ENCODE measurements around the gene RPL28. TPM values are rescaled to one million over a fixed set of nuclear protein-coding genes. Genes with fewer than 3 reads are reported as not detected.
A peak's percentile ranks its signal among the peaks of the same experiment; 100 is the strongest.

RPL28 gene
- total and polyA plus RNA-seq, 2 of the 13 experiments (the other 11 are each of a cell fraction or from before 2014, with no cell fraction given), result 105 to 420 TPM

- Histone ChIP-seq H3K4me1 (ENCODE audit: insufficient read depth, low read length) (no peaks in the 10 kb centered on the region), H3K9ac (ENCODE audit: insufficient read depth, low read depth, low read length) (no peak overlapping the region), H4K20me1 (ENCODE audit: insufficient read depth, low read length) (no peaks in the 10 kb centered on the region), H3K36me3 (replicated peaks in 1 of 2; ENCODE audit: control insufficient read depth in 1 of 2, insufficient read depth in 2 of 2, low read length in 2 of 2) (no peaks in the 10 kb centered on the region), H3K4me3 (replicated peaks in 1 of 3; ENCODE audit: insufficient read depth in 1 of 3, low read depth in 2 of 3, low read length in 3 of 3) (no peak overlapping the region), H3K9me3 (ENCODE audit: low read length) (no peaks in the 10 kb centered on the region), H3K4me2 (ENCODE audit: low read depth, low read length) (no peak overlapping the region), H2AFZ (ENCODE audit: low read length) (no peak overlapping the region), H3K27me3 (ENCODE audit: control insufficient read depth in 1 of 2, insufficient read depth in 2 of 2, low read length in 2 of 2) (peaks cover 2 to 3% of the 10 kb centered on the region in 2 experiments; a peak in 1 of 5 replicates), H3K27ac (ENCODE audit: extremely low read length, insufficient read depth, low read length) (no peak overlapping the region), H3K79me2 (ENCODE audit: insufficient read depth, low read length) (no peaks in the 10 kb centered on the region)
- CTCF ChIA-PET (ENCODE audit: low intra/inter-chr PET ratio, low total read pairs), result no interaction called here
- 40% methylated on average over 1 of the region's 1 CpG for WGBS (ENCODE audit: low lambda C conversion rate)
- TF ChIP-seq SMAD1 (CRISPR knock-in tag; IDR thresholded peaks at IDR 0.05; ENCODE audit: borderline replicate concordance, low read depth), result no peak
- TF ChIP-seq, protein P1, sequence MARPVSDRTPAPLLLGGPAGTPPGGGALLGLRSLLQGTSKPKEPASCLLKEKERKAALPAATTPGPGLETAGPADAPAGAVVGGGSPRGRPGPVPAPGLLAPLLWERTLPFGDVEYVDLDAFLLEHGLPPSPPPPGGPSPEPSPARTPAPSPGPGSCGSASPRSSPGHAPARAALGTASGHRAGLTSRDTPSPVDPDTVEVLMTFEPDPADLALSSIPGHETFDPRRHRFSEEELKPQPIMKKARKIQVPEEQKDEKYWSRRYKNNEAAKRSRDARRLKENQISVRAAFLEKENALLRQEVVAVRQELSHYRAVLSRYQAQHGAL (CRISPR knock-in tag; IDR thresholded peaks at IDR 0.05; ENCODE audit: not compliant biosample characterization), result no peak
- TF ChIP-seq MTF1 (CRISPR knock-in tag; IDR thresholded peaks at IDR 0.05), result no peak
- peak; percentile 80 for TF ChIP-seq CREB1 (IDR thresholded peaks at IDR 0.05)
- TF ChIP-seq CREB1 (CRISPR knock-in tag; IDR thresholded peaks at IDR 0.05), result no peak
- no peak for TF ChIP-seq ATF2 (CRISPR knock-in tag; IDR thresholded peaks at IDR 0.05)
- no peak for TF ChIP-seq MIXL1 (CRISPR knock-in tag; IDR thresholded peaks at IDR 0.05)
- TF ChIP-seq POLR2G (IDR thresholded peaks at IDR 0.05; ENCODE audit: low read depth, low read length), result no peak
- peak; percentile 14; the same call in 1 of the 2 replicates for TF ChIP-seq ATF7 (IDR thresholded peaks at IDR 0.05)
- TF ChIP-seq ATF7 (CRISPR knock-in tag; IDR thresholded peaks at IDR 0.05), result no peak
- no peak for DNase-seq (ENCODE audit: low spot score)
- FAIRE-seq, result no peak
- intact Hi-C loops (cut with micrococcal nuclease; ENCODE audit: unreplicated experiment) (no loop called here), in situ Hi-C loops (cut with HindIII; ENCODE audit: extremely low pct_ligation_motif_present, low pct_unique_long_range_greater_than_20kb) (no loop called here)
- ATAC-seq, result no peak
- BruUV-seq (replicated peaks), result no TSS peak
- POLR2A ChIA-PET, result no interaction called here
Measured at GRCh38 chr19:55431183-55431582, 45.5 kb downstream of the RPL28 start.

Data from HepG2 (cell line).